A549 (cell line): ENCODE measurements around the gene MYO3A.

Source experiments
- KDM1A ChIP-seq: fragments of 200-600 bp; sonication (generic); IDR thresholded peaks from 2 replicates; pipeline ENCODE4 v1.6.1; 2016; ENCODE audit warnings: low read depth, mild to moderate bottlenecking
- TF ChIP-seq, protein P1 (sequence below): IDR thresholded peaks from 2 replicates; pipeline ENCODE4 v1.6.1; 2012
- TF ChIP-seq, protein P2 (sequence below): fragments of 150-350 bp; IDR thresholded peaks from 2 replicates; pipeline ENCODE4 v1.6.1; 2014; ENCODE audit warnings: low read depth, mild to moderate bottlenecking, low read length
- TF ChIP-seq, protein P3 (sequence below): fragments of >200 bp; sonication (Bioruptor Twin); formaldehyde crosslinking; IDR thresholded peaks from 3 replicates; pipeline ENCODE4 v1.5.1; 2016

DNA sequence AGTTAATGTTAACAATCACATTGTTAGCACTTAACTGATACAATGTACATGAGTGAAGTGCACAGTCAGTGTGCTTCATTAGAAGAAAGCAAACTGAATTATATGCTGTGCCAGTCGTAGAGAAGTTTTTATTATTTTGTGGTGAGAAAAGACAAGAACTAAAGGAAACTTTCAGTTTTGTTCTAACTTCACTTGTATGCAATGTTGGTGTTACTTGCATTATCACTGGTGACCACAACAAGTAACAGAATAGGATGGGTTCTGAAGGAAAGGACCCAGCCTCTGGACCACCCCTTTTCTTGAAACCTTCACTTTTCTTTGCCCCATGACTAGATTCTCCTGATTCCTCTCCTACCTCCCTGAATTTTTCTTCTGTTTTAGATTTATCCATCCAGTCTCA, 159.2 kb downstream of the MYO3A start:
- no peak for TF ChIP-seq KDM1A
- TF ChIP-seq, protein P1, sequence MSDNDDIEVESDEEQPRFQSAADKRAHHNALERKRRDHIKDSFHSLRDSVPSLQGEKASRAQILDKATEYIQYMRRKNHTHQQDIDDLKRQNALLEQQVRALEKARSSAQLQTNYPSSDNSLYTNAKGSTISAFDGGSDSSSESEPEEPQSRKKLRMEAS, result no peak
- TF ChIP-seq, protein P2, sequence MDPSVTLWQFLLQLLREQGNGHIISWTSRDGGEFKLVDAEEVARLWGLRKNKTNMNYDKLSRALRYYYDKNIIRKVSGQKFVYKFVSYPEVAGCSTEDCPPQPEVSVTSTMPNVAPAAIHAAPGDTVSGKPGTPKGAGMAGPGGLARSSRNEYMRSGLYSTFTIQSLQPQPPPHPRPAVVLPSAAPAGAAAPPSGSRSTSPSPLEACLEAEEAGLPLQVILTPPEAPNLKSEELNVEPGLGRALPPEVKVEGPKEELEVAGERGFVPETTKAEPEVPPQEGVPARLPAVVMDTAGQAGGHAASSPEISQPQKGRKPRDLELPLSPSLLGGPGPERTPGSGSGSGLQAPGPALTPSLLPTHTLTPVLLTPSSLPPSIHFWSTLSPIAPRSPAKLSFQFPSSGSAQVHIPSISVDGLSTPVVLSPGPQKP, result no peak
- TF ChIP-seq, protein P3, sequence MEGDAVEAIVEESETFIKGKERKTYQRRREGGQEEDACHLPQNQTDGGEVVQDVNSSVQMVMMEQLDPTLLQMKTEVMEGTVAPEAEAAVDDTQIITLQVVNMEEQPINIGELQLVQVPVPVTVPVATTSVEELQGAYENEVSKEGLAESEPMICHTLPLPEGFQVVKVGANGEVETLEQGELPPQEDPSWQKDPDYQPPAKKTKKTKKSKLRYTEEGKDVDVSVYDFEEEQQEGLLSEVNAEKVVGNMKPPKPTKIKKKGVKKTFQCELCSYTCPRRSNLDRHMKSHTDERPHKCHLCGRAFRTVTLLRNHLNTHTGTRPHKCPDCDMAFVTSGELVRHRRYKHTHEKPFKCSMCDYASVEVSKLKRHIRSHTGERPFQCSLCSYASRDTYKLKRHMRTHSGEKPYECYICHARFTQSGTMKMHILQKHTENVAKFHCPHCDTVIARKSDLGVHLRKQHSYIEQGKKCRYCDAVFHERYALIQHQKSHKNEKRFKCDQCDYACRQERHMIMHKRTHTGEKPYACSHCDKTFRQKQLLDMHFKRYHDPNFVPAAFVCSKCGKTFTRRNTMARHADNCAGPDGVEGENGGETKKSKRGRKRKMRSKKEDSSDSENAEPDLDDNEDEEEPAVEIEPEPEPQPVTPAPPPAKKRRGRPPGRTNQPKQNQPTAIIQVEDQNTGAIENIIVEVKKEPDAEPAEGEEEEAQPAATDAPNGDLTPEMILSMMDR, result no peak
